ENCODE data around the gene RNF113A.
A peak's percentile ranks its signal among the peaks of the same experiment; 100 is the strongest.
"Not testable (repeated sequence)": the region's sequence is repeated elsewhere in the genome, so short reads cannot be mapped to it uniquely, and the experiment has no call there.

RNF113A gene

GRCh38 chrX:119871599-119872395, at the start of gene RNF113A, which contains the start of gene NDUFA1:
RNF113A (minus strand) TSS chrX:119871733; CDS start chrX:119871613, 120 bp downstream.
NDUFA1 (plus strand) TSS chrX:119871832; CDS start chrX:119871912, 80 bp downstream.
- peak; percentile 72 for DNase-seq

DNA sequence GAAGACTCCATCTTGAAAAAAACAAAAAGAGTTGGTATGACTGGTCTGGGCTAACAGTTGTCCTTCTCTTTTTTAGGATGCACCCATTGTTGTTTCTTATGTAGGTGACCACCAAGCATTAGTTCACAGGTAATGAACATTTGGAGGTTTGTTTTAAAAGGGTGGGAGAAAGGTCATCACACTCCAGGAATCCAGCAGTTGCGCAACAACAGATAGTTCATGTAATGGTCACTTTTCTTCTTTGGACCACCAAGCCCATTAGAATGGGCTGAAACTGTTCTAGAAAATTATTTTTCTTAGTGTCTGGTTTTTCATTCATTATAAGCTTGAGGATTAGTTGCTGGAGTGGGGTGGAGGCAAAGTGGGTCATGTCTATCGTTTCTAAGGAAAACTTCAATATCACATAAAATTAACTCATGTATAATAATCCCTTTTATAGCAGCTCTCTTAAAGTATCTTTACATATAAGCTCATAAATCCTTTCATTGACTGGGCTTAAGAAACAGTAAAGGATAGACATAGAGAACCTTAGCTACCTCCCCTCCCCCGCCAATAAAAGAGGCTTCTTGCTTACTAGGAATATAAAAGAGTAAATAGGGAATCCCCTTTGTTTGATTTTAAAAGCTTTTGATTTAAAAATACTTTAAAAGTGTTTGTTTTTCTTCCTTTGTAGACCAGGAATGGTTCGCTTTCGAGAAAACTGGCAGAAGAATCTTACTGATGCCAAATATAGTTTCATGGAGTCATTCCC, 48.5 kb upstream of the RNF113A start:
- DNase-seq = no peak

- DNase-seq = no peak
Observed at GRCh38 chrX:119917877-119918276, 46.3 kb upstream of the RNF113A start.

GRCh38 chrX:119916310-119916709, 44.8 kb upstream of the RNF113A start:
- no peak for DNase-seq

DNA sequence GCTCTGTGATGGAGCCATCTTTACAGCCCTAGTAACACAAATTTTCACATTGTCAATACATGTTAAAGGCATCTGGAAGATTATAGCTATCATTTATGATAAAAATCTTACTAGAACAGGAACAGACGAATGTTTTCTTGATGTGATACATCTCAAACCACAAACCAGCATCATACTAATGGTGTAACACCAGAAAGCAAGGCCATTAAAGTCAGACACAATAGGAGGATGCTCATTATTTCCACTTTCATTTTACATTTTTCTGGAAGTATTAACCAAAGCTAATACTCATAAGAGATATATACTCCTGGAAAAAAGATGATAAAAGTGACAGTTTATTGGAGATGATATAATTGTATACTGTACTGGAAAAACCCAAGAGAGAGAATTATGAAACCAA, 29.4 kb upstream of the RNF113A start:
- no peak for DNase-seq

- no peak for DNase-seq
Observed at GRCh38 chrX:119899125-119899524, 27.6 kb upstream of the RNF113A start.

- DNase-seq = no peak
Observed at GRCh38 chrX:119895843-119896326, 24.4 kb upstream of the RNF113A start, which contains the start of gene AKAP14. AKAP14 (plus strand) TSS chrX:119895893; CDS start chrX:119903224, 7,331 bp downstream.

DNA sequence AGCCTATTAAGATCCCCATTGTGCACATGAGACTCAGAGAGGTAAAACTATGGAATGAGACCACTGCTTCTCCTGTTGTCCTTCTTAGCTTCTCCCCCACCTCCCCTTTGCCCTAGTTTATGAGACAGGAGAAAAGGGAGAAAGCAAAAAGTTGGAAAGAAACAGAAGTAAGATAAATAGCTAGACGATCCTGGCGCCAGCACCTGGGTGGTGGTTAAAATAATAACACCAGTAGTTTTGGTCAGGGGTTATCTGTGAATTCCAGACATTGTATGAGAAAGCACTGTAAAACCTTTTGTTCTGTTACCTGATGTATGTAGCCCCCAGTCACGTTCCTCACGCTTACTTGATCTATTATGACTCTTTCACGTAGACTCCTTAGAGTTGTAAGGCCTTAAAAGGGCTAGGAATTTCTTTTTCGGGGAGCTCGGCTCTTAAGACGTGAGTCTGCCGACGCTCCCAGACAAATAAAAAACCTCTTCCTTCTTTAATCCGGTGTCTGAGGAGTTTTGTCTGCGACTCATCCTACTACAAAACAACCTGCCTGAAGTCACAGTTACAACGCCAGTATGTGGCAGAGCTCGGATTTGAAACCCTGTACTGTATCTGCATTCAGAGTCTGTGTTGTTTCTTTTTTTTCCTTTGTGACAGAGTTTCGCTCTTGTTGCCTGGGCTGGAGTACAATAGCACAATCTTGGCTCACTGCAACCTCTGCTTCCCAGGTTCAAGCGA, 20.6 kb upstream of the RNF113A start:
- DNase-seq = not testable (repeated sequence)

DNA sequence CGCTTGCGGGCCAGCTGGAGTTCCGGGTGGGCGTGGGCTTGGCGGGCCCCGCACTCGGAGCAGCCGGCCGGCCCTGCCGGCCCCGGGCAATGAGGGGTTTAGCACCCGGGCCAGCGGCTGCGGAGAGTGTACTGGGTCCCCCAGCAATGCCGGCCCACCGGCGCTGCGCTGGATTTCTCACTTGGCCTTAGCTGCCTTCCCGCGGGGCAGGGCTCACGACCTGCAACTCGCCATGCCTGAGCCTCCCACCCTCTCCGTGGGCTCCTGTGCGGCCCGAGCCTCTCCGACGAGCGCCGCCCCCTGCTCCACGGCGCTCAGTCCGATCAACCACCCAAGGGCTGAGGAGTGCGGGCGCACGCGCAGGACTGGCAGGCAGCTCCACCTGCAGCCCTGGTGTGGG, 19.1 kb upstream of the RNF113A start:
- not testable (repeated sequence) for DNase-seq

GRCh38 chrX:119887721-119888425, 16.3 kb upstream of the RNF113A start:
- no peak for DNase-seq

DNA sequence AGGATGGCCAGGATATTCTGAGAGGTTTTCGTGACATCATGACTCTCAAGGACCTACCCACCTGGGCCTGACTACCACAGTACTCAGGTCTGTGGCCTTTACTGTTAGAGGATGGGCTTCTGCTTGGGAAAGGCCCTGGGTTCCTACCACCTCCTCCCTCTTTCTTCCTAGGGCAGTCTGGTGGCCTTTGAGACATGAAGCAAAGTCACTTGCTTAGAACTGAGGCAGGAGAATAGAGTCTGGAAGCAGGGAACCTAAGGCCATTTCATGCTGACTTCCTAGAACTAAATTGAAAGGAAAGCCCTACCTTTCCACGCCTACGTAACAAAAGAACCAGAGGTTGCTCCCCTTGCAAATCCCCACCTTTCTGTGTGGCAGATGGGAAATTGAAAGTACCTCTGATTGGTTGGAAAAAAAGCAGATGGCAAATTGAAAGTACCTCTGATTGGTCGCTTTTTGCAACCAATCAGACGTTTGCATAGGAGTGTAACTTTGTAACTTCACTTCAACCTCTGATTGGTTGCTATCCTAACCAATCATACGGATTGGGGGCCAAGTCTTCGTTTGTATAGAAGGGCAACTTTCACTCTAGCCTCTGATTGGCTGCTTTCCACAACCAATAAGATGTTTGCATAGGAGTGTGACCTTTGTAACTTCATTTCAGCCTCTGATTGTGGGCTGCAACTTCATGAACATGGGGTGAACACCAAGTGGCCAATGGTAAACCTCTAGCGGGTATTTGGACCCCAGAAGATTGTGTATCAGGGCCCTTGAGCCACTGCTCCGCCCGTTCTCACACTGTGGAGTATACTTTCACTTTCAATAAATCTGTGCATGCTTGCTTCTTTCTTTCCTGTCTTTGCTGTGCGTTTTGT, 14.3 kb upstream of the RNF113A start:
- DNase-seq = no peak

DNA sequence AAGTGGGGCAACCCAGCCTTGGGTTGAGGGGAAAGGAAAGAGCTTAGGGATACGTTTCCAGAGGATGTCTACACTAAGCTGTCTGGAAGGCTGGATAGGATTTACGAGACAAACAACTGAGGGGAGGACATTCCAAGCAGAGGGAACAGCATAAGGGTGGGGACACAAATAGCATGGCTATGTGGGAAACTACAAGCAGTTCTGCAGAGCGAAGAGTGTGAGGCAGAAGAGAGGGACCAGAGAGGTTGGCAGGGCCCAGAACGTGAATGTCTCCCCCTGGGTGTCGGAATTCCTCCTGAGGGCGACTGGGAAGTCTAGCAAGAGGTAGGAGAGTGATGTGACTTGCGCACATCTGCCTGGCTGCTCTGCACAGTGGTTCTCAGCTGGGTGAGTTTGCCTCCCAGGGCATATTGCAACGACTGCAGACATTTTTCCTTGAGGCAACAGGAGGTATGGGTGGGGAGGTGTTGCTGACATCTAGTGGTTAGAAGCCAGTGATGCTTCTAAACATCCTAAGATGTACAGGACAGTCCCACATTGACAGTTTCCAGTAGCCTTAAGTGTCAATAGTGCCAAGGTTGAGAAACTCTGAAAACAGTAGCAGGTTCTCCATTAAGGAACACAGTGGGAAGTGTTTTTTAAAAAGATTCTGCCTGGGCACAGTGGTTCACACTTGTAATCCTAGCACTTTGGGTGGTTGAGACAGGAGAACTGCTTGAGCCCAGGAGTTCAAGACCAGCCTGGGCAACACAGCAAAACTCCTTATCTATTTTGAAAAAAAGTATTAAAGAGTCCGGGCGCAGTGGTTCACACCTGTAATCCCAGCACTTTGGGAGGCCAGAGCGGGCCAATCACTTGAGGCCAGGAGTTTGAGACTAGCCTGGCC, 9.3 kb upstream of the RNF113A start:
- DNase-seq = peak; percentile 44

- no peak for DNase-seq
Observed at GRCh38 chrX:119880076-119880475, 8.5 kb upstream of the RNF113A start.

GRCh38 chrX:119878740-119879139, 7.2 kb upstream of the RNF113A start:
- DNase-seq = no peak

DNA sequence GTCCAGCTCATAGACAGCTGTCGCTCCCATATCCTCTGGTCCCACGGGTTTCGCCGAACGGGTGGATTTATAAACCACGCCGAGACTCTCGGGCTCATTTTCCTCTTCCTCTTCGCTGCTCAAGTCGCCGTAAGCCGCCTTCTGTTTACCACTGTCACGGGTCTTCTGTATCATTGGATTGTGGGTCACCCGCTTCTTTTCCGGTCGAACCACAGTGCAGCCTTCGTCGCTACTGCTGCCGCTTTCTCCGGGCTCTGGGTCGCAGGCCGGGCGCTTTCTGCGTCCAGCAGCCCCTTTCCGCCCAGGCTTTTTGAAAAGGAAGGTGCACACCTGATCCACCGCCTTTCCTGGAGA, 311 bp downstream of the RNF113A start:
- DNase-seq = no peak

DNA sequence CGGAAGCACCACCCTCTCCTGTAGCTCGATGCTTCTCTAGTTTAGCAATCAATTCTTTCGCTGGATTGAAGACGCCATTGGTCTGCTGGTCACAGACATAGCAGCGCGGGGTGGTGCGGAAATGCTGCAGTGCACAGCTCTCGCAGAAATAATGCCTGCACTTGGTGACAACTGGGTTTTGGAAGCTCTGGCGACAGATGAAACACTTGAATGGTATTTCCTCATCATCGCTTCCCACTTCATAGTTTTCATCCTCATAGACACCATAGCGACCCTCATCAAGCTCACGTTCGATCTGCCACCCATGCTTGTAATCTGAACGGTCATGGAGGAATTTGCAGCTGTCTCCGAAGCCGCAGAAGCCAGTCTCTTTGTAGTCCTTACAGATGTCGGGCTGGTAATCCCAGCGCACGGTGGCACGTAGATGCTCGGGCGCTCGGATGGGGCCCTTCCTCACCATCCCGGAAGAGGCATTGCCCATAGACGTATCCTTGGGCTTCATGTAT, 854 bp downstream of the RNF113A start:
- DNase-seq = no peak

GRCh38 chrX:119853444-119853843, 18.1 kb downstream of the RNF113A start:
- no peak for DNase-seq

GRCh38 chrX:119852382-119853353, 18.9 kb downstream of the RNF113A start, which contains the start of gene UPF3B:
UPF3B (minus strand) TSS chrX:119852963; CDS start chrX:119852928, 35 bp downstream.
- peak; percentile 96 for DNase-seq

- no peak for DNase-seq
Observed at GRCh38 chrX:119833905-119834304, 37.6 kb downstream of the RNF113A start.
